Sigmoid colon (tissue), 7 donors: Measurements from ENCODE around the gene ITM2C. TPM values are rescaled to one million over a fixed set of nuclear protein-coding genes. Genes with fewer than 3 reads are reported as not detected.
A peak's percentile ranks its signal among the peaks of the same experiment; 100 is the strongest.

ENCODE experiments used
- DNase-seq: peaks from one replicate; pipeline ENCODE4 v3.0.0-alpha.2; 2019
- H3K27ac ChIP-seq, 4 donors: fragments of 200-600 bp; sonication (generic); one replicate each; pipeline ENCODE4 v1.5.1; 2016 to 2019; ENCODE audit warnings: mild to moderate bottlenecking in 1 of 4
- H3K27me3 ChIP-seq, 3 donors: fragments of 200-600 bp; sonication (generic); one replicate each; pipeline ENCODE4 v1.5.1; 2019; ENCODE audit warnings: mild to moderate bottlenecking in 1 of 3
- H3K36me3 ChIP-seq, 4 donors: fragments of 200-600 bp; sonication (generic); one replicate each; pipeline ENCODE4 v1.5.1; 2016 to 2019
- H3K4me1 ChIP-seq, 4 donors: fragments of 200-600 bp; sonication (generic); one replicate each; pipeline ENCODE4 v1.5.1; 2017 to 2019
- H3K4me3 ChIP-seq, 4 donors: fragments of 200-600 bp; sonication (generic); one replicate each; pipeline ENCODE4 v1.5.1; 2017 to 2019; ENCODE audit warnings: mild to moderate bottlenecking in 2 of 4, moderate library complexity in 1 of 4
- H3K9me3 ChIP-seq, 4 donors: fragments of 200-600 bp in 3 of 4; sonication (generic) in 3 of 4; one replicate each; pipeline versions ENCODE4 v1.5.1 to v1.6.1; 2013 to 2019
- EP300 ChIP-seq, 4 donors: sonication (generic); formaldehyde crosslinking; IDR thresholded peaks; one replicate each; pipeline ENCODE4 v1.6.1; 2017; ENCODE audit warnings: antibody characterized with exemption in 4 of 4
- POLR2A ChIP-seq, 2 donors: fragments of 450-650 bp; IDR thresholded peaks; one replicate each; pipeline ENCODE4 v1.6.1; 2016; ENCODE audit warnings: antibody characterized with exemption in 2 of 2, mild to moderate bottlenecking in 2 of 2, moderate library complexity in 2 of 2
- POLR2AphosphoS5 ChIP-seq, 4 donors: sonication (generic); formaldehyde crosslinking; IDR thresholded peaks; one replicate each; pipeline ENCODE4 v1.6.1; 2017; ENCODE audit warnings: antibody characterized with exemption in 4 of 4
- WGBS, 2 donors: extraction: QIAGEN DNeasy Blood & Tissue Kit; methylation state at CpG; one replicate each; pipeline ENCODE4 v1.1.7; 2013; 5-methylcytosine and 5-hydroxymethylcytosine counted together
- intact Hi-C: fragments of 100-400 bp; cut with DNase I; formaldehyde crosslinking; loops from one replicate; pipeline ENCODE4 v1.15.1; 2023
- polyA plus RNA-seq, 3 donors: library from polyadenylated mRNA; stranded (reverse); fragments of 200-250 nt; gene quantifications; one replicate each; pipeline ENCODE4 v1.2.3, GENCODE V29; 2013
- total RNA-seq, 4 donors: library from RNA; depleted of rRNA; stranded (reverse); fragments of >200 nt; gene quantifications; one replicate each; pipeline ENCODE4 v1.1.0, GENCODE V29; 2016
- TF ChIP-seq, protein P1 (sequence below), 4 experiments: fragments of 450-650 bp in 3 of 4; fragments of 200-600 bp in 1 of 4; IDR thresholded peaks; one replicate each; pipeline ENCODE4 v1.5.1; 2016 to 2019; ENCODE audit warnings: antibody characterized with exemption in 4 of 4, mild to moderate bottlenecking in 3 of 4, moderate library complexity in 2 of 4
- donor health status: healthy with polysubstance abuse.
- donor health status: Bipolar disorder and iron deficiency.
- donor health status: healthy.

The ITM2C gene
- total and polyA plus RNA-seq, 7 donors: 107 to 1,275 (median 206) TPM

- TF ChIP-seq POLR2AphosphoS5 (IDR thresholded peaks at IDR 0.05) (no peak), EP300 (IDR thresholded peaks at IDR 0.05) (no peak), POLR2A (IDR thresholded peaks at IDR 0.05) (no peak)
- TF ChIP-seq, protein P1, sequence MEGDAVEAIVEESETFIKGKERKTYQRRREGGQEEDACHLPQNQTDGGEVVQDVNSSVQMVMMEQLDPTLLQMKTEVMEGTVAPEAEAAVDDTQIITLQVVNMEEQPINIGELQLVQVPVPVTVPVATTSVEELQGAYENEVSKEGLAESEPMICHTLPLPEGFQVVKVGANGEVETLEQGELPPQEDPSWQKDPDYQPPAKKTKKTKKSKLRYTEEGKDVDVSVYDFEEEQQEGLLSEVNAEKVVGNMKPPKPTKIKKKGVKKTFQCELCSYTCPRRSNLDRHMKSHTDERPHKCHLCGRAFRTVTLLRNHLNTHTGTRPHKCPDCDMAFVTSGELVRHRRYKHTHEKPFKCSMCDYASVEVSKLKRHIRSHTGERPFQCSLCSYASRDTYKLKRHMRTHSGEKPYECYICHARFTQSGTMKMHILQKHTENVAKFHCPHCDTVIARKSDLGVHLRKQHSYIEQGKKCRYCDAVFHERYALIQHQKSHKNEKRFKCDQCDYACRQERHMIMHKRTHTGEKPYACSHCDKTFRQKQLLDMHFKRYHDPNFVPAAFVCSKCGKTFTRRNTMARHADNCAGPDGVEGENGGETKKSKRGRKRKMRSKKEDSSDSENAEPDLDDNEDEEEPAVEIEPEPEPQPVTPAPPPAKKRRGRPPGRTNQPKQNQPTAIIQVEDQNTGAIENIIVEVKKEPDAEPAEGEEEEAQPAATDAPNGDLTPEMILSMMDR (IDR thresholded peaks at IDR 0.05): no peak
- Histone ChIP-seq H3K4me1 (no peaks in the 10 kb centered on the region), H3K27me3 (no peaks in the 10 kb centered on the region), H3K4me3 (no peak overlapping the region), H3K36me3 (no peaks in the 10 kb centered on the region), H3K27ac (no peak overlapping the region), H3K9me3 (no peaks in the 10 kb centered on the region)
- intact Hi-C loops: loop anchor here (5.0 kb wide), 1 partner anchor 84 kb away; no protein-coding TSS in a partner anchor
- peak; percentile 38 for DNase-seq
- 88 to 92% methylated on average over 19 of the region's 19 CpGs for WGBS, 2 donors
Observed at GRCh38 chr2:230903231-230904150, 38.7 kb downstream of the ITM2C start.

DNA sequence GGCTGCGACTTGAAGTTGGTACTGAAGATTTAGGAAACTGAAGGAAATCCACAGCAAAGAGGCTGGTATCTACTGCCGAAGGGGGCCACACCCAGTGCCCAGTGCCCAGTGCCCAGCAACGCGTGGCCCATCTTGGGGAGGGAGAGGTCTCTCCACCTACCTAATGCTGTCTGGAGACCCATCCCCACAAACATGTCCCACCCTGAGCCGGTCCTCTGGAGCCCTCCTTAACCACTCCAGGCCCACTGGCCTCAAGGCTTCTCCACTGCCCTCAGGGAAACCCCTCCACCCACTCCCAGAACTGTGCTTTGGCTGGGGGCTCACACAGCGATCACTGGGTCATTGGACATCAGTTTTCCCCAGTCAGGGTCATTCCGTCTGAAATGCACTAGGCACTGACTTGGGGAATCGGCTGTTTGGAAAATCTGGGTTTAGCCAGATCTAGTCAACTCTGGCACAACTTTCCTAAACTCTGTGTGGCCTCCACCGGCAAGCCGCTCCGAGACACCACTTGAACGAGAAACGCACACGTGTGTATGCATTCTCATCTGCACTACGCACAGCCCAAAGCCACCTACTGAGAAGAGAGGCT is 40.2 kb downstream of the ITM2C start:
- intact Hi-C loops: loop anchor here (5.0 kb wide), 1 partner anchor 82 kb away; no protein-coding TSS in a partner anchor
- no peak overlapping the region for H3K27ac ChIP-seq
- H3K9me3 ChIP-seq: no peaks in the 10 kb centered on the region
- no peaks in the 10 kb centered on the region for H3K36me3 ChIP-seq
- DNase-seq: peak; percentile 42
- no peaks in the 10 kb centered on the region for H3K27me3 ChIP-seq
- no peaks in the 10 kb centered on the region for H3K4me1 ChIP-seq
- WGBS, 2 donors: 81 to 91% methylated on average over 15 of the region's 15 CpGs
- no peak overlapping the region for H3K4me3 ChIP-seq
- TF ChIP-seq, protein P1 (IDR thresholded peaks at IDR 0.05): no peak
- TF ChIP-seq POLR2A (IDR thresholded peaks at IDR 0.05) (no peak), POLR2AphosphoS5 (IDR thresholded peaks at IDR 0.05) (no peak), EP300 (IDR thresholded peaks at IDR 0.05) (no peak)

GRCh38 chr2:230905448-230906421 is 41.0 kb downstream of the ITM2C start:
- intact Hi-C loops: no loop called here

More at GRCh38 chr2:230905448-230906421, 41.0 kb downstream of the ITM2C start:
- peak; percentile 48 for DNase-seq
- 62 to 82% methylated on average over 18 of the region's 18 CpGs for WGBS, 2 donors
- Histone ChIP-seq H3K4me1 (no peaks in the 10 kb centered on the region), H3K4me3 (no peak overlapping the region), H3K27ac (no peak overlapping the region), H3K9me3 (no peaks in the 10 kb centered on the region), H3K36me3 (no peaks in the 10 kb centered on the region), H3K27me3 (no peaks in the 10 kb centered on the region)
- no peak for TF ChIP-seq POLR2AphosphoS5 (IDR thresholded peaks at IDR 0.05)
- TF ChIP-seq POLR2A (IDR thresholded peaks at IDR 0.05): no peak
- no peak for TF ChIP-seq EP300 (IDR thresholded peaks at IDR 0.05)
- TF ChIP-seq, protein P1 (IDR thresholded peaks at IDR 0.05): no peak
